Panc1 (cell line): Measurements from ENCODE around the gene TKT.

Experiments used
- CTCF ChIP-seq: fragments of 450-650 bp; IDR thresholded peaks from 2 replicates; pipeline ENCODE4 v1.5.1; 2017; ENCODE audit warnings: mild to moderate bottlenecking
- POLR2AphosphoS5 ChIP-seq: IDR thresholded peaks from 2 replicates; pipeline ENCODE4 v1.6.1; 2012; ENCODE audit warnings: mild to moderate bottlenecking, low read depth, low read length, moderate library complexity
- SIN3A ChIP-seq: IDR thresholded peaks from 2 replicates; pipeline ENCODE4 v1.6.1; 2012; ENCODE audit warnings: low read depth, mild to moderate bottlenecking, low read length, moderate library complexity, borderline replicate concordance; ENCODE audit not compliant: insufficient read depth

DNA sequence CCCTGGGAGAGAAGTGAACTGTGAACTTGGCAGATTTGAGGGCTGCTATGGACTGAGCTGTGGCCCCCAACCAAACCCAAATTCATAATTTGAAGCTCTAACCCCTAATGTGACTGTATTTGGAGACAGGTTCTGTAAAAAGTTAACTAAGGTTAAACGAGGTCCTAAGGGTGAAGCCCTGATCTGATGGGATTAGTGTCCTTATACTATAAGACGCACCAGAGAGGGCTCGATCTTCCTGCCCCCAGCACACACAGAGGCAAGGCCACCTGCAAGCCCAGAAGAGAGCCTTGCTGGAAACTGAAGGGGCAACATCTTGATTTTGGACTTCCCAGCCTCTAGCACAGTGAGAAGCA, 34.0 kb downstream of the TKT start:
- TF ChIP-seq CTCF (no peak), SIN3A (no peak), POLR2AphosphoS5 (no peak; the same call in 1 of the 2 replicates)
